Smooth muscle cell (in vitro differentiated cells): ENCODE measurements around the gene ZBTB20. TPM values are rescaled to one million over a fixed set of nuclear protein-coding genes. Genes with fewer than 3 reads are reported as not detected.

Experiments used
- DNase-seq: peaks from one replicate; lab custom pipeline; 2025; ENCODE audit not compliant: unreplicated experiment; lab: John Stamatoyannopoulos, UW
- H2AFZ ChIP-seq: fragments of 200-600 bp; sonication (generic); 2 replicates; pipeline ENCODE4 v1.6.0; 2016; ENCODE audit warnings: antibody characterized with exemption, low read depth, mild to moderate bottlenecking
- H3F3A ChIP-seq: fragments of 200-600 bp; sonication (generic); 2 replicates; pipeline ENCODE4 v1.6.0; 2017; ENCODE audit warnings: antibody characterized with exemption, low read depth
- H3K27ac ChIP-seq: fragments of 200-600 bp; sonication (generic); 2 replicates; pipeline ENCODE4 v1.5.1; 2016; ENCODE audit warnings: low read depth, mild to moderate bottlenecking
- H3K27me3 ChIP-seq: fragments of 200-600 bp; sonication (generic); 2 replicates; pipeline ENCODE4 v1.6.1; 2016; ENCODE audit warnings: low read depth, mild to moderate bottlenecking
- H3K36me3 ChIP-seq: fragments of 200-600 bp; sonication (generic); 2 replicates; pipeline ENCODE4 v1.5.1; 2016; ENCODE audit warnings: low read depth
- H3K4me1 ChIP-seq: fragments of 200-600 bp; sonication (generic); 2 replicates; pipeline ENCODE4 v1.5.1; 2016; ENCODE audit warnings: low read depth
- H3K4me2 ChIP-seq: fragments of 200-600 bp; sonication (generic); 2 replicates; pipeline ENCODE4 v1.6.0; 2016; ENCODE audit warnings: mild to moderate bottlenecking
- H3K4me3 ChIP-seq: fragments of 200-600 bp; sonication (generic); 2 replicates; pipeline ENCODE4 v1.5.1; 2016; ENCODE audit warnings: mild to moderate bottlenecking
- H3K79me2 ChIP-seq: fragments of 200-600 bp; sonication (generic); 2 replicates; pipeline ENCODE4 v1.6.0; 2016; ENCODE audit warnings: low read depth, mild to moderate bottlenecking
- H3K9ac ChIP-seq: fragments of 200-600 bp; sonication (generic); 2 replicates; pipeline ENCODE4 v1.6.0; 2016; ENCODE audit warnings: low read depth
- H3K9me3 ChIP-seq: fragments of 200-600 bp; sonication (generic); replicated peaks from 2 replicates; pipeline ENCODE4 v1.5.1; 2016; ENCODE audit warnings: low read depth
- H4K20me1 ChIP-seq: fragments of 200-600 bp; sonication (generic); 2 replicates; pipeline ENCODE4 v1.6.0; 2016; ENCODE audit warnings: low read depth
- CTCF ChIP-seq: fragments of 200-600 bp; sonication (generic); IDR thresholded peaks from 2 replicates; pipeline ENCODE4 v1.5.1; 2017; ENCODE audit warnings: borderline replicate concordance, mild to moderate bottlenecking, antibody characterized with exemption; ENCODE audit not compliant: insufficient read depth, poor library complexity, severe bottlenecking
- WGBS: methylation state at CpG from one replicate; pipeline ENCODE4 v1.1.7; 2016; ENCODE audit warnings: low lambda C conversion rate; 5-methylcytosine and 5-hydroxymethylcytosine counted together
- polyA plus RNA-seq: library from polyadenylated mRNA; unstranded; fragments of >200 nt; fragmentation: Nextera tagmentation; extraction: Ambion mirVana; gene quantifications from 2 replicates; pipeline ENCODE4 v1.2.1, GENCODE V29; 2016
- total RNA-seq: library from RNA; depleted of rRNA; stranded (reverse); fragments of >200 nt; gene quantifications from 2 replicates; pipeline ENCODE4 v1.2.3, GENCODE V29; 2014

ZBTB20 gene
- total and polyA plus RNA-seq, 2 experiments from 2014 or later: 4.9 to 6.8 TPM

- H3K9ac ChIP-seq: no peak overlapping the region
- no peak overlapping the region for H3K4me2 ChIP-seq
- no peak overlapping the region for H3K27ac ChIP-seq
- no peak for TF ChIP-seq CTCF
- H3K79me2 ChIP-seq: no peaks in the 10 kb centered on the region
- H4K20me1 ChIP-seq: no peaks in the 10 kb centered on the region
- no peaks in the 10 kb centered on the region for H3K36me3 ChIP-seq
- no peak overlapping the region for H3K4me3 ChIP-seq
- no peaks in the 10 kb centered on the region for H3K27me3 ChIP-seq
- 94% methylated on average over 6 of the region's 6 CpGs for WGBS
- H3F3A ChIP-seq: no peaks in the 10 kb centered on the region
- no peaks in the 10 kb centered on the region for H3K4me1 ChIP-seq
- no peak for DNase-seq
- H2AFZ ChIP-seq: no peak overlapping the region
- no peaks in the 10 kb centered on the region for H3K9me3 ChIP-seq
These were observed 562.2 kb downstream of the ZBTB20 start for GRCh38 chr3:114584734-114585371.

DNA sequence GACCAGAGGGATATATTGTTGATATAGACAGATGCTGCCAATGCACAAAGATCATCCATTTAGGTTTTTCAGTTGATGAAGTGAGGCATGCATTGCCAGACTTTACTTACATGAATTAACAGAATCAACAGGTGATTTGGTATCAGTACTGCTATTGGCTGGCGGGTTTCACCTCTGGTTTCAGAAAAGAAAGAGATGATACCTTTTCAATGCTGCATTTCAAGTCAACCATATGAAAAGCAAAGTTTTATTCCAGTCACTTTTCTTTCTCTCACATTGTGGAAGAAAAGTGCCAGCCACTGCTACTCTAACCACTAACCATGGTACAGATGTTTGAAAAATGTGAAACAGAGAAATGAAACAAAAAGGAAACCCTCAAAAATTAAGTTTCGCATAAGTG is 564.2 kb downstream of the ZBTB20 start:
- no peaks in the 10 kb centered on the region for H3K27me3 ChIP-seq
- H3K4me2 ChIP-seq: no peak overlapping the region
- no peaks in the 10 kb centered on the region for H4K20me1 ChIP-seq
- no peaks in the 10 kb centered on the region for H3K36me3 ChIP-seq
- H3K4me1 ChIP-seq: no peaks in the 10 kb centered on the region
- no peaks in the 10 kb centered on the region for H3K79me2 ChIP-seq
- H3K9me3 ChIP-seq: no peaks in the 10 kb centered on the region
- no peak overlapping the region for H3K27ac ChIP-seq
- WGBS: 95% methylated on average over 2 of the region's 2 CpGs
- H3K4me3 ChIP-seq: no peak overlapping the region
- H3F3A ChIP-seq: no peaks in the 10 kb centered on the region
- no peak overlapping the region for H2AFZ ChIP-seq
- no peak overlapping the region for H3K9ac ChIP-seq
- DNase-seq: no peak
- no peak for TF ChIP-seq CTCF

- Histone ChIP-seq H3F3A (no peaks in the 10 kb centered on the region), H3K79me2 (no peaks in the 10 kb centered on the region), H3K36me3 (no peaks in the 10 kb centered on the region), H2AFZ (no peak overlapping the region), H3K9ac (no peak overlapping the region), H4K20me1 (no peaks in the 10 kb centered on the region), H3K9me3 (no peaks in the 10 kb centered on the region), H3K4me3 (no peak overlapping the region), H3K4me1 (no peaks in the 10 kb centered on the region), H3K27me3 (no peaks in the 10 kb centered on the region), H3K4me2 (no peak overlapping the region), H3K27ac (no peak overlapping the region)
- 85% methylated on average over 3 of the region's 3 CpGs for WGBS
- no peak for TF ChIP-seq CTCF
- no peak for DNase-seq
These were observed 574.6 kb downstream of the ZBTB20 start for GRCh38 chr3:114572364-114573062.
